Osteoblast (primary cell): ENCODE measurements around the gene CRYBB3. TPM values are rescaled to one million over a fixed set of nuclear protein-coding genes. Genes with fewer than 3 reads are reported as not detected.
A peak's percentile ranks its signal among the peaks of the same experiment; 100 is the strongest.
"Not testable (repeated sequence)": the region's sequence is repeated elsewhere in the genome, so short reads cannot be mapped to it uniquely, and the experiment has no call there.

Source experiments
- DNase-seq: peaks from one replicate; pipeline ENCODE4 v3.0.0; 2011; ENCODE audit warnings: low spot score, mixed read lengths; ENCODE audit not compliant: insufficient read length; ENCODE audit errors: missing footprints
- H2AFZ ChIP-seq: 2 replicates; pipeline ENCODE4 v1.6.0; 2011; ENCODE audit warnings: mild to moderate bottlenecking, low read length
- H3K27ac ChIP-seq: 2 replicates; pipeline ENCODE4 v1.5.1; 2011; ENCODE audit warnings: mild to moderate bottlenecking, low read depth, low read length, moderate library complexity
- H3K27me3 ChIP-seq: 2 replicates; pipeline ENCODE4 v1.6.0; 2012; ENCODE audit warnings: mild to moderate bottlenecking, control low read depth, inconsistent platforms, low read length, moderate library complexity; ENCODE audit not compliant: insufficient read depth
- H3K36me3 ChIP-seq: 2 replicates; pipeline ENCODE4 v1.5.1; 2011; ENCODE audit warnings: mild to moderate bottlenecking, low read length, control low read depth, moderate library complexity; ENCODE audit not compliant: insufficient read depth
- H3K4me1 ChIP-seq: 2 replicates; pipeline ENCODE4 v1.5.1; 2011; ENCODE audit warnings: mild to moderate bottlenecking, low read length, control low read depth, moderate library complexity; ENCODE audit not compliant: insufficient read depth
- H3K4me2 ChIP-seq: 2 replicates; pipeline ENCODE4 v1.6.0; 2011; ENCODE audit warnings: mild to moderate bottlenecking, low read length; ENCODE audit not compliant: insufficient read depth
- H3K4me3 ChIP-seq: fragments of 200-600 bp; sonication (generic); 3 replicates; pipeline ENCODE4 v1.5.1; 2012; ENCODE audit warnings: mild to moderate bottlenecking, low read length, inconsistent platforms; ENCODE audit not compliant: insufficient read depth
- H3K79me2 ChIP-seq: 2 replicates; pipeline ENCODE4 v1.6.0; 2012; ENCODE audit warnings: mild to moderate bottlenecking, low read length, control low read depth, inconsistent platforms; ENCODE audit not compliant: insufficient read depth
- H3K9me3 ChIP-seq: 2 replicates; pipeline ENCODE4 v1.5.1; 2011; ENCODE audit warnings: low read depth, low read length, control low read depth
- H4K20me1 ChIP-seq: 2 replicates; pipeline ENCODE4 v1.6.0; 2012; ENCODE audit warnings: mild to moderate bottlenecking, low read length, control low read depth; ENCODE audit not compliant: insufficient read depth
- total RNA-seq: library from RNA; depleted of rRNA; stranded (reverse); fragments of >200 nt; gene quantifications from 2 replicates; pipeline ENCODE4 v1.2.3, GENCODE V29; 2012
- TF ChIP-seq, protein P1 (sequence below): IDR thresholded peaks from 2 replicates; pipeline ENCODE4 v1.5.1; 2011; ENCODE audit warnings: mild to moderate bottlenecking, low read depth, low read length, moderate library complexity; ENCODE audit errors: extremely low read depth

Gene CRYBB3
- total RNA-seq, 1 donor: not detected

DNA sequence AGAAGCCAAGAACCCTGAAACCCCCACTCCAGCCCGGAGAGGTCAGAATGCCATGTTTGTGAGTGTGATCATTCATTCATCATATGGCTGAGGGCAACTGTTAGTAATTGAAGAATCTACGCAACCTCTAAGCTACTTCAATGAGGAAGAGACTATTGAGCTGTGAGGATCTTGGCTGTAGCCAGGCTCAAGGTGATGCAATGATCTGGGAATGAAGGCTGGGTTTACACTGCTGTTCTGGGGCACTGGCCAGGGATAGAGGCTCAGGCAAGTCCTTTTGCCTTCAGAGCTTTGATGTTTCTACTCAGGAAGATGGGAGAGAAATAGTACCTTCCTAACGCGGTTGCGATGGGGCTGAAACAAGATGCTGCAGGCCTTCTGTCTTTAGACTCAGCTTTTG, 32.6 kb downstream of the CRYBB3 start:
- Histone ChIP-seq H4K20me1 (no peaks in the 10 kb centered on the region), H3K9me3 (no peaks in the 10 kb centered on the region), H3K36me3 (no peaks in the 10 kb centered on the region), H3K4me3 (no peak overlapping the region), H3K4me1 (no peaks in the 10 kb centered on the region), H3K4me2 (no peak overlapping the region), H3K27ac (no peak overlapping the region), H2AFZ (no peak overlapping the region), H3K27me3 (no peaks in the 10 kb centered on the region), H3K79me2 (no peaks in the 10 kb centered on the region)
- TF ChIP-seq, protein P1, sequence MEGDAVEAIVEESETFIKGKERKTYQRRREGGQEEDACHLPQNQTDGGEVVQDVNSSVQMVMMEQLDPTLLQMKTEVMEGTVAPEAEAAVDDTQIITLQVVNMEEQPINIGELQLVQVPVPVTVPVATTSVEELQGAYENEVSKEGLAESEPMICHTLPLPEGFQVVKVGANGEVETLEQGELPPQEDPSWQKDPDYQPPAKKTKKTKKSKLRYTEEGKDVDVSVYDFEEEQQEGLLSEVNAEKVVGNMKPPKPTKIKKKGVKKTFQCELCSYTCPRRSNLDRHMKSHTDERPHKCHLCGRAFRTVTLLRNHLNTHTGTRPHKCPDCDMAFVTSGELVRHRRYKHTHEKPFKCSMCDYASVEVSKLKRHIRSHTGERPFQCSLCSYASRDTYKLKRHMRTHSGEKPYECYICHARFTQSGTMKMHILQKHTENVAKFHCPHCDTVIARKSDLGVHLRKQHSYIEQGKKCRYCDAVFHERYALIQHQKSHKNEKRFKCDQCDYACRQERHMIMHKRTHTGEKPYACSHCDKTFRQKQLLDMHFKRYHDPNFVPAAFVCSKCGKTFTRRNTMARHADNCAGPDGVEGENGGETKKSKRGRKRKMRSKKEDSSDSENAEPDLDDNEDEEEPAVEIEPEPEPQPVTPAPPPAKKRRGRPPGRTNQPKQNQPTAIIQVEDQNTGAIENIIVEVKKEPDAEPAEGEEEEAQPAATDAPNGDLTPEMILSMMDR: no peak
- DNase-seq: peak; percentile 97

DNA sequence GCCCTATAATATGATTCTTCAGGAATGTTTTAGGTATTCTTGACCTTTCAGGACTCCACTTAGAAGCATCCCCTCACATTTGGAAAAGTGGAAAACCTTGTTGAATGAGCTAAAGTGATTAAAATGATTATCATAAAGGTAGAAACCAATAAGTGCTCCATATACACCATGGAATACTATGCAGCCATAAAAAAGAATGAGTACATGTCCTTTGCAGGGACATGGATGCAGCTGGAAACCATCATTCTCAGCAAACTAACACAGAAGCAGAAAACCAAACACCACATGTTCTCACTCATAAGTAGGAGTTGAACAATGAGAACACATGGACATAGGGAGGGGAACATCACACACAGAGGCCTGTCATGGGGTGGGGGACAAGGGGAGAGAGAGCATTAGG, 34.0 kb downstream of the CRYBB3 start:
- H3K27ac ChIP-seq, H3K79me2 ChIP-seq, H3K4me2 ChIP-seq, H3K4me3 ChIP-seq, H3K4me1 ChIP-seq, H3K9me3 ChIP-seq, H4K20me1 ChIP-seq, H3K27me3 ChIP-seq, H2AFZ ChIP-seq, H3K36me3 ChIP-seq: not testable (repeated sequence)
- DNase-seq: peak; percentile 45

DNA sequence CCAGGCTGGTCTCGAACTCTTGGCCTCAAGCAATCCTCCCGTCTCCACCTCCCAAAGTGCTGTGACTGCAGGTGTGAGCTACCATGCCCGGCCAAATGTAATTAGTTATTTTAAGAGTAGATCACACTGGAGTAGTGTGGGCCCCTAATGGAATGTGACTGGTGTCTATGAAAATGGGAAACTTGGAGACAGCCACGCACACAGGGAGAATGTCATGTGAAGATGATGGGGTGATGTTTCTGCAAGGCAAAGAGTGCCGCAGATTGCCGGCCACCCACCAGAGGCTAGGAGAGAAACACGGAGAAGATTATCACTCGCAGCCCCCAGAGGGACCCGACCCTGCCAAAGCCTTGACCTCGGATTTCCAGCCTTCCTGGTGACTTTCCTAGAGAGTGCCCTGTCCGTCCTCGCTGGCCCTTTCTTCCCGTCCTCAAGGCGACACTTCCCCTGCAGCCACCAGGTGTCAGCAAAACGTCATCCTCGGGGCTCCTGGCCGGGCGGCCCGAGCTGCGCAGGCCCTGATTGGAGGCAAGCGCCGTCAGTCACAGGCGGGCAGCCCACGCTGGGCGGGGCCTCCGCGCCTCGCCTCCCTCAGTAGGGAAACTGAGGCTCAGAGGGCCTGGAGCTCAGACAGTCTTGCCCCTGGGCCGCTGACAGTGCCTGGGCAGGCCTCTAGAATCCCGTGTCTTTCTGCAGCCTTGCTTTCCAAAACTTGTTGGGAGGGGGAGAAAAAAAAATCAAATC, 36.1 kb downstream of the CRYBB3 start:
- Histone ChIP-seq H3K27me3 (no peaks in the 10 kb centered on the region), H3K4me2 (peak overlapping the region; percentile 43), H3K4me3 (no peak overlapping the region), H3K36me3 (no peaks in the 10 kb centered on the region), H3K4me1 (no peaks in the 10 kb centered on the region), H3K27ac (no peak overlapping the region), H3K79me2 (no peaks in the 10 kb centered on the region), H2AFZ (peak overlapping the region; percentile 51), H4K20me1 (no peaks in the 10 kb centered on the region), H3K9me3 (no peaks in the 10 kb centered on the region)
- TF ChIP-seq, protein P1: peak; percentile 63
- DNase-seq: peak; percentile 99

DNA sequence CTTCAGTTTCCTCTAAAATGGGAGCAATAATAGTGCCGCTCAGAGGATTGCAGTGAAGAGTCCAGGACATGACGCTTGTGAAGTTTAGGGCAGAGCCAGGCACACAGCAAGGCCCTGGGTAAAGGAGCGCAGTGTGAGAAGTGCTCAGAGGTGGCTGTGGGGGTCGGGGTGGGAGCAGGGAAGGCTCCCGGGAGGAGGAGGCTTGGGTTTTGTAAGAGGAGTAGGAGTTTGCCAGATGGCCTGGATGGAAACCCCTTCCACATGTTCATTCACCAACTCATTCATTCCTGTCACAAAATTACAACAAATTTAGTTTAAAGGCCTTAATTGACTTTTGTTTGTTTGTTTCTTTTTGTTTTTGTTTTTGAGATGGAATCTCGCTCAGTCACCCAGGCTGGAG, 36.8 kb downstream of the CRYBB3 start:
- H3K4me1 ChIP-seq: no peaks in the 10 kb centered on the region

More for the DNA sequence above, 36.8 kb downstream of the CRYBB3 start:
- DNase-seq: no peak
- Histone ChIP-seq H3K4me3 (no peak overlapping the region), H3K27ac (no peak overlapping the region), H3K4me2 (no peak overlapping the region), H4K20me1 (no peaks in the 10 kb centered on the region), H3K27me3 (no peaks in the 10 kb centered on the region), H3K9me3 (no peaks in the 10 kb centered on the region), H3K36me3 (no peaks in the 10 kb centered on the region), H3K79me2 (no peaks in the 10 kb centered on the region), H2AFZ (no peak overlapping the region)
- TF ChIP-seq, protein P1: no peak
